ENCODE measurements around the gene H3-3A.

DNA sequence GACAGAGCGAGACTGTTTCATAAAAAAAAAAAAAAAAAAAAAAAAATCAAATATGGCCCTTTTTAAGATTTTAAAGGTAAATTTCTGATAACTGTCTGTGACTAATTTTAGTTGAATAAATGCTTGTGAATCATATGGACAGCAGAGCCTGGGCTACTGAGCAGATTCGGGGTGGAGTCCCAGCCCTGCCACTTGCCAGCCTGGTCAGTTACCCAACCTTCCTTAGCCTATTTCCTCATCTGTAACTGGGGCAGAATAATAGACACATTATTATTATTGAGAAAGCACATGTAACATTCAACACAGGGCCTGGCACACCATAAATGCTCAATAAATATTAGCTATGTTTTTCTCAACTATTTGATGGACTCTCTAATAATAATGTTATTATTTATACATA lies 11.2 kb upstream of the H3-3A start:
- TF ChIP-seq, protein P1, sequence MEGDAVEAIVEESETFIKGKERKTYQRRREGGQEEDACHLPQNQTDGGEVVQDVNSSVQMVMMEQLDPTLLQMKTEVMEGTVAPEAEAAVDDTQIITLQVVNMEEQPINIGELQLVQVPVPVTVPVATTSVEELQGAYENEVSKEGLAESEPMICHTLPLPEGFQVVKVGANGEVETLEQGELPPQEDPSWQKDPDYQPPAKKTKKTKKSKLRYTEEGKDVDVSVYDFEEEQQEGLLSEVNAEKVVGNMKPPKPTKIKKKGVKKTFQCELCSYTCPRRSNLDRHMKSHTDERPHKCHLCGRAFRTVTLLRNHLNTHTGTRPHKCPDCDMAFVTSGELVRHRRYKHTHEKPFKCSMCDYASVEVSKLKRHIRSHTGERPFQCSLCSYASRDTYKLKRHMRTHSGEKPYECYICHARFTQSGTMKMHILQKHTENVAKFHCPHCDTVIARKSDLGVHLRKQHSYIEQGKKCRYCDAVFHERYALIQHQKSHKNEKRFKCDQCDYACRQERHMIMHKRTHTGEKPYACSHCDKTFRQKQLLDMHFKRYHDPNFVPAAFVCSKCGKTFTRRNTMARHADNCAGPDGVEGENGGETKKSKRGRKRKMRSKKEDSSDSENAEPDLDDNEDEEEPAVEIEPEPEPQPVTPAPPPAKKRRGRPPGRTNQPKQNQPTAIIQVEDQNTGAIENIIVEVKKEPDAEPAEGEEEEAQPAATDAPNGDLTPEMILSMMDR (conservative IDR thresholded peaks at IDR 0.05 in 1 of 2, IDR thresholded peaks at IDR 0.05 in 1 of 2; ENCODE audit: low read depth in 1 of 2, low read length in 2 of 2): no peak
- TF ChIP-seq EZH2 (IDR thresholded peaks at IDR 0.05; ENCODE audit: low read length, missing control alignments): no peak
